HepG2 (cell line): ENCODE results near the gene PLS1. TPM values are rescaled to one million over a fixed set of nuclear protein-coding genes. Genes with fewer than 3 reads are reported as not detected.

ENCODE experiments used
- ADNP ChIP-seq: sonication (generic); formaldehyde crosslinking; IDR thresholded peaks from 2 replicates; pipeline ENCODE4 v1.4.0; 2020; ENCODE audit warnings: missing genetic modification reagents
- ARNT ChIP-seq: fragments of 450-650 bp; IDR thresholded peaks from 2 replicates; pipeline ENCODE4 v1.6.1; 2017
- ASH2L ChIP-seq: fragments of 300-600, 200-600 bp; sonication (generic); IDR thresholded peaks from 2 replicates; pipeline ENCODE4 v1.7.0; 2017; ENCODE audit warnings: low read depth, mild to moderate bottlenecking, moderate library complexity, mixed read lengths, low read length; ENCODE audit not compliant: insufficient read length
- BRF2 ChIP-seq: sonication (generic); formaldehyde crosslinking; IDR thresholded peaks from 2 replicates; pipeline ENCODE4 v1.8.1; 2022; ENCODE audit warnings: mild to moderate bottlenecking, missing genetic modification reagents
- E2F2 ChIP-seq: sonication (generic); formaldehyde crosslinking; IDR thresholded peaks from 2 replicates; pipeline ENCODE4 v1.4.0; 2020; ENCODE audit warnings: missing genetic modification reagents, borderline replicate concordance
- FOXK2 ChIP-seq: fragments of 450-650 bp; IDR thresholded peaks from 2 replicates; pipeline ENCODE4 v1.6.1; 2016
- IRF1 ChIP-seq: sonication (generic); formaldehyde crosslinking; IDR thresholded peaks from 2 replicates; pipeline ENCODE4 v1.4.0; 2020; ENCODE audit warnings: low read depth, mild to moderate bottlenecking, missing genetic modification reagents
- ISX ChIP-seq: sonication (generic); formaldehyde crosslinking; conservative IDR thresholded peaks from 2 replicates; pipeline ENCODE4 v1.5.0; 2020; ENCODE audit warnings: missing genetic modification reagents
- MXD1 ChIP-seq: sonication (generic); formaldehyde crosslinking; IDR thresholded peaks from 2 replicates; pipeline ENCODE4 v1.4.0; 2020; ENCODE audit warnings: mild to moderate bottlenecking, missing genetic modification reagents
- MXD3 ChIP-seq: IDR thresholded peaks from 2 replicates; pipeline ENCODE4 v1.6.1; 2016; ENCODE audit warnings: mild to moderate bottlenecking, missing biosample characterization, missing genetic modification reagents
- NPAS2 ChIP-seq: sonication (generic); formaldehyde crosslinking; IDR thresholded peaks from 2 replicates; pipeline ENCODE4 v1.8.0; 2022; ENCODE audit warnings: mild to moderate bottlenecking, missing genetic modification reagents, borderline replicate concordance
- NR1H2 ChIP-seq: sonication (generic); formaldehyde crosslinking; IDR thresholded peaks from 2 replicates; pipeline ENCODE4 v1.8.1; 2022; ENCODE audit warnings: low read depth, missing genetic modification reagents, borderline replicate concordance
- POGK ChIP-seq: sonication (generic); formaldehyde crosslinking; conservative IDR thresholded peaks from 2 replicates; pipeline ENCODE4 v1.8.0; 2022; ENCODE audit warnings: mild to moderate bottlenecking, moderate library complexity, missing genetic modification reagents
- SP5 ChIP-seq: IDR thresholded peaks from 2 replicates; pipeline ENCODE4 v1.6.1; 2016; ENCODE audit warnings: low read depth, borderline replicate concordance
- STAG1 ChIP-seq: sonication (generic); formaldehyde crosslinking; IDR thresholded peaks from 2 replicates; pipeline ENCODE4 v1.4.0; 2020; ENCODE audit warnings: missing genetic modification reagents
- TEAD2 ChIP-seq: sonication (generic); formaldehyde crosslinking; IDR thresholded peaks from 2 replicates; pipeline ENCODE4 v1.9.0; 2021; ENCODE audit warnings: missing genetic modification reagents
- ZC3H13 ChIP-seq: sonication (generic); formaldehyde crosslinking; IDR thresholded peaks from 2 replicates; pipeline ENCODE4 v1.8.1; 2023; ENCODE audit warnings: mild to moderate bottlenecking, missing genetic modification reagents, moderate library complexity
- ZEB1 ChIP-seq: IDR thresholded peaks from 2 replicates; pipeline ENCODE4 v1.6.1; 2012; ENCODE audit warnings: mild to moderate bottlenecking, low read depth, inconsistent platforms; ENCODE audit not compliant: insufficient replicate concordance
- ZMAT3 ChIP-seq: sonication (generic); formaldehyde crosslinking; conservative IDR thresholded peaks from 2 replicates; pipeline ENCODE4 v1.7.0; 2021; ENCODE audit warnings: missing genetic modification reagents
- ZNF224 ChIP-seq: sonication (generic); formaldehyde crosslinking; IDR thresholded peaks from 2 replicates; pipeline ENCODE4 v1.5.0; 2020; ENCODE audit warnings: mild to moderate bottlenecking, missing genetic modification reagents
- ZNF446 ChIP-seq: sonication (generic); formaldehyde crosslinking; IDR thresholded peaks from 2 replicates; pipeline ENCODE4 v1.5.0; 2020; ENCODE audit warnings: mild to moderate bottlenecking, missing genetic modification reagents
- ZNF569 ChIP-seq: sonication (generic); formaldehyde crosslinking; IDR thresholded peaks from 2 replicates; pipeline ENCODE4 v1.5.0; 2020; ENCODE audit warnings: mild to moderate bottlenecking, missing genetic modification reagents, moderate library complexity, borderline replicate concordance
- ZNF672 ChIP-seq: sonication (generic); formaldehyde crosslinking; IDR thresholded peaks from 2 replicates; pipeline ENCODE4 v1.8.1; 2022; ENCODE audit warnings: missing genetic modification reagents
- ZSCAN12 ChIP-seq: sonication (generic); formaldehyde crosslinking; IDR thresholded peaks from 2 replicates; pipeline ENCODE4 v1.9.0; 2021; ENCODE audit warnings: mild to moderate bottlenecking, missing genetic modification reagents
- ZSCAN31 ChIP-seq: sonication (generic); formaldehyde crosslinking; IDR thresholded peaks from 2 replicates; pipeline ENCODE4 v1.5.0; 2020; ENCODE audit warnings: low read depth, mild to moderate bottlenecking, missing genetic modification reagents
- polyA plus RNA-seq, 8 experiments: library from polyadenylated mRNA; depleted of rRNA in 3 of 8; stranded (reverse) in 7 of 8; unstranded in 1 of 8; fragments of >200 nt; fragmentation: Illumina TruSeq in 4 of 8; extraction: Trizol in 4 of 8; gene quantifications; 2 replicates each; pipeline versions ENCODE4 v1.2.1 to v1.2.3, GENCODE V29; 2011 to 2016; ENCODE audit warnings: low read depth in 4 of 8, missing spikeins in 1 of 8, mixed read lengths in 1 of 8; ENCODE audit not compliant: insufficient read depth in 1 of 8
- total RNA-seq, 5 experiments: library from RNA; depleted of rRNA; stranded (reverse); fragments of >200 nt; fragmentation: Illumina TruSeq; extraction: Trizol; gene quantifications; 2 replicates each; pipeline ENCODE4 v1.2.3, GENCODE V29; 2016; ENCODE audit warnings: low read depth in 1 of 5

The PLS1 gene
- total and polyA plus RNA-seq, 2 of the 13 experiments (the other 11 are each of a cell fraction or from before 2014, with no cell fraction given): 11.2 to 21.1 TPM

- no peak for TF ChIP-seq NPAS2 (CRISPR knock-in tag)
- TF ChIP-seq ZNF224 (CRISPR knock-in tag): no peak; the same call in 1 of the 2 replicates
- TF ChIP-seq POGK: peak; percentile 92
- TF ChIP-seq ZNF569 (CRISPR knock-in tag): no peak
- no peak for TF ChIP-seq ARNT
- TF ChIP-seq ZSCAN12: peak; percentile 62; the same call in 1 of the 2 replicates
- TF ChIP-seq ZEB1: peak; percentile 82
- 0 out of 2 replicates have a peak, but pooled peaks have one; percentile 37 for TF ChIP-seq ZNF672 (CRISPR knock-in tag)
- TF ChIP-seq ZSCAN31 (CRISPR knock-in tag): peak; percentile 55; the same call in 1 of the 2 replicates
- no peak for TF ChIP-seq ZNF446 (CRISPR knock-in tag)
- no peak for TF ChIP-seq SP5 (CRISPR knock-in tag)
- TF ChIP-seq ADNP (CRISPR knock-in tag): no peak
- no peak for TF ChIP-seq NR1H2
- peak; percentile 67; the same call in 1 of the 2 replicates for TF ChIP-seq ZC3H13 (CRISPR knock-in tag)
- TF ChIP-seq ISX (CRISPR knock-in tag): peak; percentile 93
- TF ChIP-seq BRF2 (CRISPR knock-in tag): peak; percentile 95
- TF ChIP-seq STAG1: peak; percentile 19; the same call in 1 of the 2 replicates
- no peak for TF ChIP-seq TEAD2 (CRISPR knock-in tag)
- TF ChIP-seq E2F2 (CRISPR knock-in tag): no peak; the same call in 1 of the 2 replicates
- no peak for TF ChIP-seq IRF1 (CRISPR knock-in tag)
- TF ChIP-seq MXD3 (CRISPR knock-in tag): peak; percentile 67
- TF ChIP-seq FOXK2: no peak
- peak; percentile 57 for TF ChIP-seq ZMAT3 (CRISPR knock-in tag)
- peak; percentile 94 for TF ChIP-seq ASH2L
- peak; percentile 53; the same call in 1 of the 2 replicates for TF ChIP-seq MXD1
These were observed at the start of gene PLS1 (continued) for GRCh38 chr3:142595951-142596725.
